ENCODE measurements around the gene MAML2. TPM values are rescaled to one million over a fixed set of nuclear protein-coding genes. Genes with fewer than 3 reads are reported as not detected.

MAML2 gene
- total RNA-seq, 1 experiment from 2014 or later, result 2.9 TPM

GRCh38 chr11:95939091-95939490 is 403.9 kb downstream of the MAML2 start:
- DNase-seq (ENCODE audit: low read depth, low spot score) (no peak), ATAC-seq (no peak)
- no peak overlapping the region for H3K4me3 ChIP-seq (ENCODE audit: low read depth in 2 of 2, low read length in 2 of 2)
- no peak for TF ChIP-seq SIN3A (IDR thresholded peaks at IDR 0.05; ENCODE audit: borderline replicate concordance, insufficient read depth, low read depth, low read length)
- TF ChIP-seq REST (IDR thresholded peaks at IDR 0.05; ENCODE audit: insufficient read depth in 1 of 2, low read depth in 2 of 2, low read length in 1 of 2), result no peak
- no peak for TF ChIP-seq POLR2AphosphoS5 (IDR thresholded peaks at IDR 0.05; ENCODE audit: low read depth, low read length)
- TF ChIP-seq TCF7L2 (IDR thresholded peaks at IDR 0.05; ENCODE audit: low read depth, low read length), result no peak
- TF ChIP-seq CTCF (IDR thresholded peaks at IDR 0.05), result no peak
- H3K9me3 ChIP-seq (ENCODE audit: control insufficient read depth, insufficient read depth, low read depth, low read length), result no peaks in the 10 kb centered on the region
- intact Hi-C loops (cut with micrococcal nuclease; ENCODE audit: unreplicated experiment) (no loop called here), in situ Hi-C loops (cut with HindIII; ENCODE audit: low pct_unique_long_range_greater_than_20kb, low sequenced_read_pairs) (no loop called here)
- no peaks in the 10 kb centered on the region for H3K27me3 ChIP-seq (ENCODE audit: control insufficient read depth, insufficient read depth, low read length)
- ChIA-PET CTCF (no interaction called here), POLR2A (no interaction called here)
- H3K27ac ChIP-seq (ENCODE audit: low read length), result no peak overlapping the region
- H3K36me3 ChIP-seq (ENCODE audit: control insufficient read depth, insufficient read depth, low read length), result no peaks in the 10 kb centered on the region
- no peaks in the 10 kb centered on the region for H3K4me1 ChIP-seq (ENCODE audit: control insufficient read depth, insufficient read depth, low read length)
- no TSS peak for BruUV-seq (replicated peaks)

- intact Hi-C loops (cut with micrococcal nuclease; ENCODE audit: unreplicated experiment), result no loop called here
- POLR2A ChIA-PET, result no interaction called here
- no peak overlapping the region for H3K4me3 ChIP-seq (ENCODE audit: low read depth in 2 of 2, low read length in 2 of 2)
- H3K4me1 ChIP-seq (ENCODE audit: control insufficient read depth, insufficient read depth, low read length), result no peaks in the 10 kb centered on the region
- H3K27me3 ChIP-seq (ENCODE audit: control insufficient read depth, insufficient read depth, low read length), result no peaks in the 10 kb centered on the region
- in situ Hi-C loops (cut with HindIII; ENCODE audit: low pct_unique_long_range_greater_than_20kb, low sequenced_read_pairs), result no loop called here
- H3K27ac ChIP-seq (ENCODE audit: low read length), result no peak overlapping the region
- DNase-seq (ENCODE audit: low read depth, low spot score) (no peak), ATAC-seq (no peak)
- TF ChIP-seq CTCF (IDR thresholded peaks at IDR 0.05) (no peak), TCF7L2 (IDR thresholded peaks at IDR 0.05; ENCODE audit: low read depth, low read length) (no peak), SIN3A (IDR thresholded peaks at IDR 0.05; ENCODE audit: borderline replicate concordance, insufficient read depth, low read depth, low read length) (no peak), POLR2AphosphoS5 (IDR thresholded peaks at IDR 0.05; ENCODE audit: low read depth, low read length) (no peak), REST (IDR thresholded peaks at IDR 0.05; ENCODE audit: insufficient read depth in 1 of 2, low read depth in 2 of 2, low read length in 1 of 2) (no peak)
- H3K9me3 ChIP-seq (ENCODE audit: control insufficient read depth, insufficient read depth, low read depth, low read length), result no peaks in the 10 kb centered on the region
- CTCF ChIA-PET, result interaction anchor here (0.7 kb wide), 1 partner anchor 255 kb away, joined by 3 read pairs; no protein-coding TSS in a partner anchor
- no TSS peak for BruUV-seq (replicated peaks)
- H3K36me3 ChIP-seq (ENCODE audit: control insufficient read depth, insufficient read depth, low read length), result no peaks in the 10 kb centered on the region
Measured at GRCh38 chr11:95937358-95937757, 405.6 kb downstream of the MAML2 start.

All from Panc1 (cell line).